ELR (cell line): ENCODE results near the gene SYNJ2.

Experiments
- DNase-seq: peaks from one replicate; pipeline ENCODE4 v3.0.0-alpha.2; 2015; ENCODE audit warnings: low read depth

Gene SYNJ2

DNA sequence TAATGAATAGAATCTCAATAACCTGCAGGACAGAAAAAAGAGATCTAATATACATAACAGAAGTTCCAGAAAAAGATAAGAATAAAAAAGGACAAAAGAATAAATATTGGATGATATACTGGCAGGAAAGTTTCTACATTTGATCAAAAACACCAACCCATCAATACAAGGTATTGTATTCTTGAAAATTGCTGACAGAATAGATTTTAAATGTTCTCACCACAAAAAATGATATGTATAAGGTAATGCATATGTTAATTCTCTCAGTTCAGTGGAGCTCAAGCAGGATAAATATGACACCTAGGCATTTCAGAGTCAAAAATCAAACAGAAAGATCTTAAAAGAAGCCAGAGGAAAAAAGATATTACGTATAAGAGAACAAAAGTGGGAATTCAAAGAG is 142.6 kb downstream of the SYNJ2 start:
- no peak for DNase-seq

DNA sequence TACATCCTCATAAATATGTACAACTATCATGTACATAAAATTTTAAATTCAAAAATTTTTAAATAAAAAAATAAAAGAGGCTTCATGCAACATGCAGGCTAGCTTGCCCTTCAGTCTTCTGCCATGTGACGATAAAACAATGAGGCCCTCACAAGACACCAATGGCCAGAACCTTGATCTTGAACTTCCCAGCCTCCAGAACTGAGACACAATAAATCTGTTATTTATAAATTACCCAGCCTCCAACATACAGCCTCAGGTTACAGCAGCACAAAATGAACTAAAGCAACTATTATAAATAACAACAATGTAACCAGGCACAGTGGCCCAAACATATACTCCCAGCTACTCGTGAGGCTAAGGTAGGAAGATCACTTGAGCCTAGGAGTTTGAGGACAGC is 143.6 kb downstream of the SYNJ2 start:
- no peak for DNase-seq

- peak; percentile 64 for DNase-seq
These were observed 150.3 kb downstream of the SYNJ2 start for GRCh38 chr6:158131926-158132325.

- peak; percentile 81 for DNase-seq
These were observed 161.1 kb downstream of the SYNJ2 start for GRCh38 chr6:158142789-158143188.

GRCh38 chr6:158143700-158144099 is 162.0 kb downstream of the SYNJ2 start:
- peak; percentile 53 for DNase-seq
